Inflammatory macrophage treated with lipopolysaccharide for 1 hour (primary cell): ENCODE results near the gene CERS2.
A peak's percentile ranks its signal among the peaks of the same experiment; 100 is the strongest.
"Not testable (repeated sequence)": the region's sequence is repeated elsewhere in the genome, so short reads cannot be mapped to it uniquely, and the experiment has no call there.

Experiments used
- DNase-seq, 2 donors: peaks; one replicate each; pipeline ENCODE4 v3.0.0-alpha.2; 2020 to 2022

The CERS2 gene

GRCh38 chr1:150969626-150970025, 5.0 kb downstream of the CERS2 start:
- peak; percentile 53 to 59 for DNase-seq

GRCh38 chr1:150968491-150968890, 6.1 kb downstream of the CERS2 start:
- DNase-seq = no peak

DNA sequence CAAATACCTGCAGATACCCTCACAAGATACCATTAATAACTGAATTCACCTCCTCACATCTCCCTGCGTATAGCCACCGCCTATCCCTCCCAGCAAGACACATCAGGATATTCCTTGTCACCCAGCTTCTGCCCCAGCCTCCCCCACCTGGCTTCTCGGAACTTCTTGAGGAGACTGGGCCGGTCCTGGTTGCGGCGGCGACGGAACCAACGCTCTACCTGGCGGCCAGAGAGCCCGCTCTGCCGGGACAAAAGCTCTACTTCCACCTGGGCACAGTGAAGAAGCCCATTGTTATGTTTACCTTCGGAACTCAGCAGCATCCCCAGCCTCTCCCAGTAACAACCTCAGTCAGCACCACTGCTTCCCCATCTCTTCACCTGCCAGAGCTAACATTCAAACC, 6.7 kb downstream of the CERS2 start:
- DNase-seq = no peak

- no peak for DNase-seq
Measured at GRCh38 chr1:150966011-150966410, 8.6 kb downstream of the CERS2 start.

- DNase-seq = no peak
Measured at GRCh38 chr1:150965605-150966004, 9.0 kb downstream of the CERS2 start.

DNA sequence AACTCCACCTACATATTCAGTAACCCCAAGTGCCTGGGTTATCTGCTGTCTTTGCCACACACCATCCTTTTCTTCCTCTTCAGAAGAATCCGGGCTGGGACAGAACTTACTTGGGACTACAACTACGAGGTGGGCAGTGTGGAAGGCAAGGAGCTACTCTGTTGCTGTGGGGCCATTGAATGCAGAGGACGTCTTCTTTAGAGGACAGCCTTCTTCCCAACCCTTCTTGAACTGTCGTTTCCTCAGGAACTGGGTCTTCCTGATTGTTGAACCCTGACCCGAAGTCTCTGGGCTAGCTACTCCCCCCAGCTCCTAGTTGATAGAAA, 10.5 kb downstream of the CERS2 start:
- DNase-seq = no peak

DNA sequence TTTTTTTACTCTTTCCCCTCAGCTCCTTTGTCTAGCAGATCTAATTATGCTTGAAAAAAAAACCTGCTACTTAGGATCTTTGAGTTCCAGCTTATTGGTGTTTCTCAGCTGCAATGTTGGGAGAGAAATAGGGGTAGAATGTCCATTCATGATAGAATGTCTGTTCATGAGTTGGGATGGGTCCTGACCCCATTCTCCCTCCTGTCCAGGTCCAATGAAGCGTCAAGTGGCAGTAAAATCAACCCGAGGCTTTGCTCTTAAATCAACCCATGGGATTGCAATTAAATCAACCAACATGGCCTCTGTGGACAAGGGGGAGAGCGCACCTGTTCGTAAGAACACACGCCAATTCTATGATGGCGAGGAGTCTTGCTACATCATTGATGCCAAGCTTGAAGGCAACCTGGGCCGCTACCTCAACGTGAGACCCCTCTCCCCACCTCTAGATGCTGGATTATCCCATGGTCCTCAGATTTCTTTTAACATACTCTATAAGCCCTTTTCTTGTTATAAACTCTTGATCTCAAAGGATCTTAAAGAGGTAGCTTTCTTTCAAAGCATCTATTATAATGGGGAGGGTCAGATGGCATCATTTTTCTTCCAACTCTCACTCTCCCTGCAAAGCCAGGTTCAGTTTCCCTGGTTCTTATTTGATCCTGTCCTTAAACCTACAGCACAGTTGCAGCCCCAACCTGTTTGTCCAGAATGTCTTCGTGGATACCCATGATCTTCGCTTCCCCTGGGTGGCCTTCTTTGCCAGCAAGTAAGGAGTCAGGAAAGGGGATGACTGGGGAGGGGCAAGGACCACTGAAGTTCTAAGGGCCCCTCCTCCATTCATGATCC, 11.1 kb downstream of the CERS2 start:
- DNase-seq = no peak

- no peak for DNase-seq
Measured at GRCh38 chr1:150961756-150962155, 12.9 kb downstream of the CERS2 start.

DNA sequence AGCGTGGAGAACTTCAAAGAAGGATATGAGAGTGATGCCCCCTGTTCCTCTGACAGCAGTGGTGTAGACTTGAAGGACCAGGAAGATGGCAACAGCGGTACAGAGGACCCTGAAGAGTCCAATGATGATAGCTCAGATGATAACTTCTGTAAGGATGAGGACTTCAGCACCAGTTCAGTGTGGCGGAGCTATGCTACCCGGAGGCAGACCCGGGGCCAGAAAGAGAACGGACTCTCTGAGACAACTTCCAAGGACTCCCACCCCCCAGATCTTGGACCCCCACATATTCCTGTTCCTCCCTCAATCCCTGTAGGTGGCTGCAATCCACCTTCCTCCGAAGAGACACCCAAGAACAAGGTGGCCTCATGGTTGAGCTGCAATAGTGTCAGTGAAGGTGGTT, 14.0 kb downstream of the CERS2 start:
- DNase-seq = no peak

GRCh38 chr1:150957666-150958065, 17.0 kb downstream of the CERS2 start:
- DNase-seq = no peak

DNA sequence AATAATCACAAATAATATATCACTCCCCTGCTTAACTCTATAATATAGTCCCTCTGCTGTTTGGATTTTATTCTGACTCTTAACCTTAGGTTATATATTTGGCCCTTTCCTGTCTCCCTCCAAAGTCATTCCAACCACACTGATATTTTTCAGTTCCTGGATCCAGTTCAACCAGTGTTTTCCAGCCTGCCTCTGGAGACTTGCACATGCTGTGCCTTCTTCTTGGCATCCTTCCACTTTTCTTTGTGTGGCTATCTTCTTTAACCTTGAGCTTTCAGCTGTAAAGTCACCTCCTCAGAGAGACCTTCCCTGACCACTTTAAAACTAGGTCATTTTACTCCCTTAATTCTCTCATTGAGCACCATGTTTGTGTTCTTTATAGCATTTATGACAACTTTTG, 19.4 kb downstream of the CERS2 start:
- DNase-seq = no peak

DNA sequence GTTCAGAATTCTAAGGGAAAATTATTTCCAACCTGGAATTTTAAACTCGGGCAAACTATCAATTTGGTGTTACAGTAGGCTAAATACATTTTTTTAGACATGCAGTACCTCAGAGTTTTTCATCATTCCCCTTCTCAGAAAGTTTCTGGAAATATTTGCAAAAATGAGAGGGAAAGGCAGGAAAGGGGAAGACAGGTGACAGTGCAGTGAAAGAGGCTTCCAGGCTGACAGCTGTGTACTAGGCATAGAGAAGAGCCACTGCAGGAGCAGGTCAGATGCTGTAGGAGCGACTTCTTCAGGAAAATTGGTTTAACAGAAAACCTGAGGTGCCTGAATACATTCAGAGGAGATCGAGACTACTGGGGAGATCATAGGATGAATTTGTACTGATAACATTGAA, 19.9 kb downstream of the CERS2 start:
- DNase-seq = no peak

- peak; percentile 4 to 52 for DNase-seq
Measured at GRCh38 chr1:150944856-150945255, 29.8 kb downstream of the CERS2 start.

DNA sequence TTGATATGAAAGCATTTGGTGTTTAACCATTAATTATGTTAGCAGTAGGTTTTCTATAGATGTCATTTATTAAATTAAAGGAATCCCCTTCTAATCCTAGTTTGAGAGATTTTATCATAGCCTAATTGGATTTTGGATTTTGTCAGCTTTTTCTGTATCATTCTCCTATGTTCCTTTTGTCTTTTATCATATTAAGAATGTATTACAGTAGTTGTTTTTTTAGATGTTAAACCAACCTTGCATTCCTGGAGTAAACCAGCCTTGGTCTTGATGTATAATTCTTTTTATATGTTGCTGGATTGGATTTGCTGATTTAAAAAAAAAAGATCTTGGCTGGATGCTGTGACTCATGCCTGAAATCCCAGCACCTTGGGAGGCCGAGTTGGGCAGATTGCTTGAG, 42.9 kb downstream of the CERS2 start:
- DNase-seq = no peak

DNA sequence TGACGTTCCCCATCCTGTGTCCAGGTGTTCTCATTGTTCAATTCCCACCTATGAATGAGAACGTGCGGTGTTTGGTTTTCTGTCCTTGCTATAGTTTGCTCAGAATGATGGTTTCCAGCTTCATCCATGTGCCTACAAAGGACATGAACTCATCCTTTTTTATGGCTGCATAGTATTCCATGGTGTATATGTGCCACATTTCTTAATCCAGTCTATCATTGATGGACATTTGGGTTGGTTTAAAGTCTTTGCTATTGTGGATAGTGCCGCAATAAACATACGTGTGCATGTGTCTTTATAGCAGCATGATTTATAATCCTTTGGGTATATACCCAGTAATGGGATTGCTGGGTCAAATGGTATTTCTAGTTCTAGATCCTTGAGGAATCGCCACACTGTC, 45.9 kb downstream of the CERS2 start:
- DNase-seq = not testable (repeated sequence)

GRCh38 chr1:150928286-150928685, 46.3 kb downstream of the CERS2 start:
- peak in 1 of 2 donors; percentile 35 for DNase-seq

DNA sequence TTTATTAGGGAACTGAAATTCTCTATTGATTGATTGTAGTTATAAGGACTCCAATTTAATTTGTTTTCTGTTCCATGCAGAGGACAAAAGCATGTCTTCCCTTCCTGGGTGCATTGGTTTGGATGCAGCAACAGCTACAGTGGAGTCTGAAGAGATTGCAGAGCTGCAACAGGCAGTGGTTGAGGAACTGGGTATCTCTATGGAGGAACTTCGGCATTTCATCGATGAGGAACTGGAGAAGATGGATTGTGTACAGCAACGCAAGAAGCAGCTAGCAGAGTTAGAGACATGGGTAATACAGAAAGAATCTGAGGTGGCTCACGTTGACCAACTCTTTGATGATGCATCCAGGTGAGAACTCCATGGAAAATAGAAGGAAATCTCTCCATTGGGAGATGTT, 47.0 kb downstream of the CERS2 start:
- DNase-seq = peak; percentile 56 to 61

GRCh38 chr1:150926097-150926741, 48.4 kb downstream of the CERS2 start, which contains the start of gene SETDB1:
TSS of gene SETDB1 (plus strand) at chr1:150926363. CDS start at chr1:150927715, 1,352 bp downstream.
- peak; percentile 97 for DNase-seq

DNA sequence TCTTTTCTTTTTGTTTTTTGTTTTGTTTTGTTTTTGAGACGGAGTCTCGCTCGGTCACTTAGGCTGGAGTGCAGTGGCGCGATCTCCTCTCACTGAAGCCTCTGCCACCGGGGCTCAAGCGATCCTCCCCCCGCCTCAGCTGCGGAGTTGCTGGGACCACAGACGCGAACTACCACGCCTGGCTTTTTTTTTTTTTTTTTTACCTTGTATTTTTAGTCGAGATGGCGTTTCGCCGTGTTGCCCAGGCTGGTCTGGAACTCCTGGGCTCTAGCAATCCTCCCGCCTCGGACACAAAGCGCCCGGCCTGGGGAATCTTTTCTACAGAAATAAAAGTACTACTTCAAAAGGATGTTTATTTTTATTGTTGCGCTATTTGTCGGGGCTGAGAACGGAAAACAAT, 49.6 kb downstream of the CERS2 start:
- no peak for DNase-seq

DNA sequence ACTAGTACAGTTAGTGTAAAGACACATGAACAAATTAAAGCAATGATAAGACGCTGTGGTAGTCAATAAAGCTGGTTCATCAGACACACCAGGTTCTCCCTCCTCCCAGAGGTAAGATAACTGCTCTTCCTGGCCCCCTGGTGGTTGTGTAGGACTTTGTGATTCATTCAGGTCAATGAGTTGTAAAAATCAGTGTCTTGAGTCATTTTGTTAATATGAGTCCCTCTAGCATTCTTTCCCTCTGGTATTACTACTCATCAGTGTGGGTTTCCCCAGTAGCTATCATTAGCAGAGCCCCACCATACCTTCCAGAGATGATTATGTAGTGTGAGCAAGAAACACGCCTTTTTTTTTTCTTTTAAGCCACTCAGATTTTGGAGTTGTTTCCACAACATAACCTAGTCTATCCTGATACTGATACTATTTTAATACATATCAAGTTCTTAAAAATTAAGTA, 52.1 kb downstream of the CERS2 start:
- DNase-seq = peak; percentile 57 to 82

DNA sequence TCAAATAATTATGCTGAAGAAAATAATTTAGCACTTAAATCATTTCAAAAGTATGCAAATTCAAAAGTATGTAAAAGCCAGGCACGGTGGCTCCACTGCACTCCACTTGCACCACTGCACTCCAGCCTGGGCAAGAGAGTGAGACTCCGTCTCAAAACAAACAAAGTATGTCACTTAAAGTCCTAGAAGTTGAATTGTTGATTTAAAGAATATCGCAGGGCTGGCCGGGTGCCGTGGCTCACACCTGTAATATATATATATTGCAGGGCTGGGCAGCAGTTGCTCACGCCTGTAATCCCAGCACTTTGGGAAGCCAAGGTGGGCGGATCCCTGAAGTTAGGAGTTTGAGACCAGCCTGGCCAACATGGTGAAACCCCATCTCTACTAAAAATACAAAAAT, 57.2 kb downstream of the CERS2 start:
- no peak for DNase-seq
